ENCODE measurements around the gene OR5M10. TPM values are rescaled to one million over a fixed set of nuclear protein-coding genes. Genes with fewer than 3 reads are reported as not detected.

OR5M10 gene
- total and polyA plus RNA-seq, 9 of the 15 experiments (the other 6 are each of a cell fraction or from before 2014, with no cell fraction given), result not detected

GRCh38 chr11:56625946-56626345 is 48.4 kb upstream of the OR5M10 start:
- H3K9me1 ChIP-seq (ENCODE audit: control insufficient read depth, insufficient read depth, low read length), result no peaks in the 10 kb centered on the region
- no peak overlapping the region for H3K4me3 ChIP-seq
- H3K27me3 ChIP-seq (ENCODE audit: control insufficient read depth in 2 of 2, insufficient read depth in 2 of 2, low read length in 2 of 2), result no peaks in the 10 kb centered on the region
- no peak for TF ChIP-seq RCOR1 (IDR thresholded peaks at IDR 0.05; ENCODE audit: borderline replicate concordance in 1 of 2, low read depth in 2 of 2, low read length in 2 of 2)
- no peak for TF ChIP-seq RBM22 (IDR thresholded peaks at IDR 0.05; ENCODE audit: low read depth, low read length, poor library complexity, severe bottlenecking)
- no peak for TF ChIP-seq IRF1 (CRISPR knock-in tag; IDR thresholded peaks at IDR 0.05; ENCODE audit: borderline replicate concordance)
- TF ChIP-seq ZNF75A (CRISPR knock-in tag; IDR thresholded peaks at IDR 0.05), result no peak
- no peak for TF ChIP-seq STAT5A (IDR thresholded peaks at IDR 0.05; ENCODE audit: borderline replicate concordance, low read length)
- TF ChIP-seq ZNF778 (CRISPR knock-in tag; IDR thresholded peaks at IDR 0.05), result no peak
- no peak for TF ChIP-seq CCAR2 (IDR thresholded peaks at IDR 0.05; ENCODE audit: low read depth, low read length)
- TF ChIP-seq CBFA2T2 (conservative IDR thresholded peaks at IDR 0.05), result no peak
- no peak for TF ChIP-seq CHD2 (IDR thresholded peaks at IDR 0.05; ENCODE audit: low read depth, low read length)
- no peak for TF ChIP-seq ERF (CRISPR knock-in tag; IDR thresholded peaks at IDR 0.05)
- TF ChIP-seq ZNF551 (CRISPR knock-in tag; IDR thresholded peaks at IDR 0.05), result no peak
- no TSS peak for BruUV-seq (replicated peaks)
- no peak overlapping the region for H3K27ac ChIP-seq (ENCODE audit: extremely low read depth, low read depth, low read length)
- no peak overlapping the region for H3K9ac ChIP-seq (ENCODE audit: insufficient read depth in 1 of 2, low read depth in 2 of 2, low read length in 2 of 2)
- 0 out of 2 replicates have a peak, but pooled peaks cover 1% of the 10 kb centered on the region for H3K9me3 ChIP-seq (replicated peaks; ENCODE audit: control insufficient read depth, insufficient read depth, low read depth, low read length)
- H4K20me1 ChIP-seq (replicated peaks; ENCODE audit: control insufficient read depth, insufficient read depth, low read length), result no peaks in the 10 kb centered on the region
- DNase-seq (ENCODE audit: extremely low read depth in 1 of 4, low spot score in 3 of 4) (no peak), ATAC-seq (no peak), FAIRE-seq (no peak)
- H2AFZ ChIP-seq (ENCODE audit: low read depth, low read length), result no peak overlapping the region
- in situ Hi-C loops (cut with MboI), result no loop called here
- ChIA-PET CTCF (ENCODE audit: low intra/inter-chr PET ratio) (no interaction called here), POLR2A (no interaction called here)
- WGBS (ENCODE audit: insufficient coverage, low coverage, missing lambda C conversion rate), result 0% methylated on average over 2 of the region's 2 CpGs
- H3K4me2 ChIP-seq (ENCODE audit: insufficient read depth, low read length), result no peak overlapping the region
- no peaks in the 10 kb centered on the region for H3K79me2 ChIP-seq (ENCODE audit: control insufficient read depth, insufficient read depth, low read length)
- H3K36me3 ChIP-seq (ENCODE audit: control insufficient read depth, insufficient read depth, low read length), result no peaks in the 10 kb centered on the region
- intact Hi-C loops (cut with micrococcal nuclease), result no loop called here
- no peaks in the 10 kb centered on the region for H3K4me1 ChIP-seq (replicated peaks in 1 of 2; ENCODE audit: control insufficient read depth in 2 of 2, insufficient read depth in 2 of 2, low read length in 2 of 2)
